ENCODE results near the gene C17orf100. TPM values are rescaled to one million over a fixed set of nuclear protein-coding genes. Genes with fewer than 3 reads are reported as not detected.

Gene C17orf100
- total RNA-seq, result 0.22 and 0.40 TPM in 2 replicates

DNA sequence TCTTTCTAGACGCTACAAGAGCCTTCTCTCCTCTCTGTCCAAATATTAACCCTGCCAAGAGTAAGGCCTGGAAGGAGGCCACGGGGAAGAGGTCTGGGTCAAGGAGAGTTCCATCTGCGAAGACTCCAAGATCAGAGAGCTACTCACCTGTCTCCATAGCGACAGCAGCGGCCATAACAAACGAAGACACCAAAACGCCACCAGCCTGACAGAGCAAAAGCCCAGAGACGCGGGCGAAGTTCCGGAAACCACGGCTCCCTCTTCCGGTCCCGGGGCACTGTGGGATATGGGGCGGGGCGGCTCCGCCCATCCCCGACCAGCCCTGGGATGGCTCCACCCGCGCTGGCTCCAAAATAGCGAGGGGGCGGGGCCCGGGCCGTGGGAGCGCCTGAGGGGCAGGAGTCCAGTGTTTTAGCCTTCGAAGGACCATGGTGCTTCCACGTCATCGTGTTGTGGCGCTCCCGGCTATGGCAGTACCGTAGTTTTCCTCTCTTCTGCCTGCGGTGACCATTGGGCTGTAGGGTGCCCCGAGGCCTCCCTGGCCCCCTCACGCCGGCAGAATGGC, at the start of gene C17orf100, which contains the start of gene MED31:
Gene C17orf100 (plus strand): TSS at position 409 of the 565 bp plus-strand sequence. CDS start 152 bp downstream, at position 561.
Gene MED31 (minus strand): TSS at position 252 of the 565 bp plus-strand sequence. CDS start 77 bp downstream, at position 175.
- DNase-seq (ENCODE audit: low read depth in 2 of 2), result peak; percentile 89 to 91

GRCh38 chr17:6602141-6602540, 49.4 kb upstream of the C17orf100 start:
- no peak for DNase-seq (ENCODE audit: low read depth in 2 of 2)

GRCh38 chr17:6603744-6604325, 47.7 kb upstream of the C17orf100 start:
- DNase-seq (ENCODE audit: low read depth in 2 of 2), result peak in 1 of 2 donors; percentile 15

DNA sequence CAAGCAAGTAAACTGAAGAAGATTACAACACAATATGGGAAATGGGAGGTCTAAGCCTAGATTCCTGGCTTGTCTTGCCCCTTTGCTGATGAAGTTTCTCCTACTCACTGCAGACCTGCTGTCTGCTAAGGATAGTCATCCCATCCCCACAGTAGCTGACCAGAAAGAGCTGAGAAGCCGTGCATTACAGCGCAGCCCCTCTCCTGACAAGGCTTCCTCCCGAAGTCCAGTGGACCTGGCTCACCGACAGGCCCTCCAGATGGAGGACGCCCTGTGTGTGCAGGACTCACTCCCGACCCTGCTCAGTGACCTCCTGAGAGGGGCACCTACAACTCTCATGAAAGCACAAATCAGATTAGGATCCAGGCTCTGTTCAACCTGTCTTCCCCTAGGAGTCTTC, 46.4 kb upstream of the C17orf100 start:
- DNase-seq (ENCODE audit: low read depth in 2 of 2), result no peak

DNA sequence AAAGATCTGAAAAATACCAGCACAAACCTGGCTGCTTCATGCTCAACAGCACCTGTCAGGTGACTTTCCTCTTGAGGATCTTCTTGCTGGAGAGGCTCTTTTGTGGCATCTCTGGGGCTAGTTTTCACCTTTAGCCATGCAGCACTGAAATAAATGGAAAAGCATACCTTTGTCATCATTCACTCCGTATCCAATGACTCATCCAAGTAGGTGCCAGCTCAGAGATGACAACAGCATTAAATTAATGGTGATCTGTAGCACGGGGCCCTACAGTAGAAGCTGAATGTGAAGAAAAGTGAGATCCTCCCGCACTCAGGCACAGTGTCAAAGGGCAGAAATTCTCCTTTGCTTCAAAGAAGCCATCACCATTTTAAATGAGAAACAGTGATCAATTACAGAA, 43.2 kb upstream of the C17orf100 start:
- DNase-seq (ENCODE audit: low read depth in 2 of 2), result peak in 1 of 2 donors; percentile 10

DNA sequence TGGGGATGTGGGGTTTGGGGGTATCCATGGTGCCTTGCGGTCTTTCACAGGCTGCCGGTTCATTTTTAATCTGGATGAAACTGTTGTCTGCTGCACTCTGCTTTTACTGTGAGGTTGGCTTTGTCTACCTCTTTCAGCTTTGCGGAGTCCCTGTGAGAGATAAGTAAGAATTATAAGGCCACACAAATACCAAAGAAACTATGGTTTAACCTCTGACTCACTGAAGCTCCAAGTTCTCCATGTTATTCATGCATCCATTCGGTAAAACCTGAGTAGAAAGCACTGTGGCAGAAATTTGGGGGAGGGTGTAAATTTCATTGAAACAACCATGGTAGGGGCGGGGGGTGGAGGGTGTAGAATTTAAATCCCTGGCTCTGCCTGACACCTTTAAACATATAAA, 41.6 kb upstream of the C17orf100 start:
- no peak for DNase-seq (ENCODE audit: low read depth in 2 of 2)

DNA sequence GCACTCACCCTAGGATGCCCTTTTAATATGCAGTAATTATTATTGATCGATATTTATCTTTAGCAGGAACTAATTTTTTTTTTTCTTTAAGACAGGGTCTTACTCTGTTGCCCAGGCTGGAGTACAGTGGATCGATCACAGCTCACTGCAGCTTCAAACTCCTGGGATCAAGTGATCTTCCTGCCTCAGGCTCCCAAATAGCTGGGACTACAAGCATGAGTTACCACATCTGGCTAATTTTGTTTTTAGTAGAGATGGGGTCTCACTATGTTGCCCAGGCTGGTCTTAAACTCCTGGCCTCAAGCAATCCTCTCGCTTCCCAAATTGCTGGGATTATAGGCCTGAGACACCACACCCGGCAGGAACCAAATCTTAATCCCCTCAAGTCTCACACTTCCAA, 40.3 kb upstream of the C17orf100 start:
- DNase-seq (ENCODE audit: low read depth in 2 of 2), result no peak

DNA sequence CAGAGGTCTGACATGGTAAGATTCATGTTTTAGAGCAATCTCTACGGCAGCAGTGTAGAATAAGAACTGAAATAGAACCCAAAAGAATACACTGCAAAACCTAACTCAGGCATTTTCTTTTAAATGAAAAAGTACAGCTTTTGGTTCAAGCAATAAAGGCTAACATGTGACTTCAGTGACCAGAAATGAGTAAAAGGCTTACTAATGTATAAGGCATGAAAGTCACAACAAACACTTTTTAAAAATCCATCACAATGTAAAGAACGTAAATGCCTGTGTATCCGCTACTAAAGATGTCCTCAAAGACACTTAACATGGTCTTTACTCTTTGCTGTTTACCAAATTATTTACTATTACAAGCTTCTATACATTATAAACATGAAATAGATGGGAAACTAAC, 27.6 kb upstream of the C17orf100 start:
- DNase-seq (ENCODE audit: low read depth in 2 of 2), result no peak

DNA sequence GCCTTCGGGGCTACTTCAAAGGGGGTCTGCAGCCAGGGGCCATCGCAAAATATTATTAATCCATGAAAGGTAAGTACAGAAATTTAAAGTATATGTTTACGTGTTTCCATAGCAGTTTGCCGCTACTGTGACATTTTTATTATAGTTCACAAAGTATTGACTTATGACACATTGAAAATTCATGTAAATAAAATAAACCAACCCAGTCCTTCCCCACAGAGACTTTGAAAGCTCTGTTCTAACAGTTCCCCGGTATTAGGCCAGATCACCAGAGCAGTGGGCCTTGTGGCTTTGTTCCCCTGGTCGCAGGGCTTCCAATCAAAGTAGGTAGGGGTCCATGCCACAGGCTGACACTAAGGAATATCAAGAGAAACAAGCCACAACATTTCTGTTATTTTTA, 24.9 kb upstream of the C17orf100 start:
- no peak for DNase-seq (ENCODE audit: low read depth in 2 of 2)

DNA sequence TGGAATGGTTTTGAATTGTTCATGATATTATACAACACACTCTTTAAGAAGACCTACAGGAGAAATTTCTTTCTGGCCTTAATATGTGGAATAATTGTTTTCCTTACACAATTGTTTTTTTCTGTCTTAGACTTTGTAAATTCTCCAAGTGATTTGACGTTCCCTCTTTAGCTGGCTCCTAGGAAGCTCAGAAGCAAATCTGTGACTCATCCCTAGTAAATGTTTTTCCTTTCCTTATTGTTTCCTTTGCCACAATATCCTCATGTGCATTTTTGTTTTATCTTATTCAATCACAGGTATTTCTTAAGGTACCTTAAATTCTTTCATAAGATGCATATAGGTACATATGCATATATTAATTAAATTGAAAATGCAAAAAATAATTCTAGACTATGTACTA, 24.5 kb upstream of the C17orf100 start:
- DNase-seq (ENCODE audit: low read depth in 2 of 2), result peak in 1 of 2 donors; percentile 43

DNA sequence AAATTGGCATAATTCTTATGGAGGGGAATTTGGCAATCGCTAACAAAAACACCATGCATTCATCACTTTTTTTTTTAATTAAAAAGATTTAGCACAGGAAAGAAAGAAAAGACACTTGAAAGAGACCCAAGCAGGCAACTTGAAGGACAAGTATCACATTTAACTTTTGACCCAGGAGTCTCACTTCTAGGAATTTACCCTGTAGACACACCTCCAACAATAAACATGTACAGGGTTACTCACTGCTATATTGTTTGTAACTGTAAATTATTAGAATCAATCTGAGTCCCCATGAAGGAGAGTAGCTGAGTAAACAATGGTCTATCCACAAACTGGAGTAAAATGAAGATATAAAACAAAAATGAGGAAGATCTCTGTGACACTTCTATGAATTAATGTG, 21.2 kb upstream of the C17orf100 start:
- no peak for DNase-seq (ENCODE audit: low read depth in 2 of 2)

DNA sequence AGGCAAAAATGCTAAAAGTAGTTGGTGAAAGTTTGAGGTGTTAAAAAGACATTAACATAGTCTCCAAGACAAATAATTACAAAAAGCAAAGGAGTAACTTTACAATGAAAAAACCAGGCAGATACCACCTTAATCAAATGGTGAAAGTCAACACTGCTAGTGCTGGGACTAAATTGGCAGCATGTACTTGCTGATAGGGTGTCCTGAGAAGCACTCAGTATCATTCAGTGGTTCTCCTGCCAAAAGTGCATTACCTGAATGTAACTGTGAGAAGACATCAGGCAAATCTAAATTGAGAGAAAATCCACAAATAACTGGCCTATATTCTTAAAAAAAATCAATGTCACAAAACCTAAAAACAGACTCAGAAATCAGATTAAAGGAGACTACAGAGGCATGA, 19.0 kb upstream of the C17orf100 start:
- DNase-seq (ENCODE audit: low read depth in 2 of 2), result no peak

DNA sequence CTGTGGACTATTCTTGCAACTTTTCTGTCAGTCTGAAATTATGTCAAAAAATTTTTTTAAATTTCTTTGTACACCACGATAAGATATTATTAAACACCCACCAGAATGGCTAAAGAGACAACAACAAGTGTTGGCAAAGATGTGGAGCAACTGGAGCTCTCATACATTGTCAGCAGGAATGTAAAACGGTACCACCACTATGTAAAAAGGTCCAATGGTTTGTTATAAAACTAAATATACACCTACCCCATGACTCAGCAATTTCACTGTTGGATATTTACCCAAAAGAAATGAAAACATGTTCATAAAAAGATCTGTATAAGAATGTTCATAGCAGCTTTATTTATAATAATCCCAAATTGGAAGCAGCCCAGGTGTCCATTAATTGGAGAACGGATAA, 18.3 kb upstream of the C17orf100 start:
- DNase-seq (ENCODE audit: low read depth in 2 of 2), result no peak

- DNase-seq (ENCODE audit: low read depth in 2 of 2), result no peak
Observed at GRCh38 chr17:6636105-6636504, 15.5 kb upstream of the C17orf100 start.

DNA sequence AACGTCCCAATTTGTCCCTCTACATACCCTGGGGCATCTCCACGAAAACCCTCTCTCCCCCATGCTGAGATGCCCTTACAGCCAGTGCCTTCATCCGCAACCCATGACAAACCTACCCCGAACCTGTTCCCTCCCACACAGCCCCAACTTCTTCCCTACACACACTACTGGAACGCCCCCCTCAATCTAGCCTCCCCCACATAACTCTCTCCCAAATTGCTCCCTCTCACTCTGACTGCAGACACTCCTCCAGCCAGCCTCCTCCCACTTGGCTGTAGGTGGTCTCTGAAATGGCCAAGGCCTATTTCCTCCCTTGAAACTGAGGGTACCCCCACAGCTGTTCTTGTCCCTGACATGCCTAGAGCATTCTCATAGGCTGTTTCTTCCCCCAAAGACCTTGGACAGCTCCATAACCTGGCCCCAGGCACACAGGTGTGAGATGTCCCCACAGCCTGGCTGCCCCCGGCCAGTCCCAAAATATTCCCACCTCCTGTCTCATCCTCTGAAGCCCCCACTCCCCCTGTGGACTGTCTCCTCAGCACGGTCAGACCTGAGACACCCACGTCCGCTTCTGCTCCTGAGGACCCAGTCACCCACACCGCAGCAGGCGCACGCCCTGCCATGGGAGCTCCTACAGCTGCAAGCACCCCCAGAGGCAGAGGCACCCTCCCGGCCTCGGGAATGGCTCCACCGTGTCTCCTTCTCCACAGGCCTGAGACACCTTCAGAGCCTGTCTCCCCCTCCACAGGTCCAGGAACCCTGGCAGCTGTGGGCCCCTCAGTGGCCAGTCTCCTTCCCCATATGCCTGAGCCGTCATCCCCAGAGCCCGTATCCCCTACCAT, 14.7 kb upstream of the C17orf100 start:
- DNase-seq (ENCODE audit: low read depth in 2 of 2), result no peak

- DNase-seq (ENCODE audit: low read depth in 2 of 2), result no peak
Observed at GRCh38 chr17:6637458-6637840, 14.1 kb upstream of the C17orf100 start.

GRCh38 chr17:6638046-6638908, 13.3 kb upstream of the C17orf100 start:
- DNase-seq (ENCODE audit: low read depth in 2 of 2), result no peak

DNA sequence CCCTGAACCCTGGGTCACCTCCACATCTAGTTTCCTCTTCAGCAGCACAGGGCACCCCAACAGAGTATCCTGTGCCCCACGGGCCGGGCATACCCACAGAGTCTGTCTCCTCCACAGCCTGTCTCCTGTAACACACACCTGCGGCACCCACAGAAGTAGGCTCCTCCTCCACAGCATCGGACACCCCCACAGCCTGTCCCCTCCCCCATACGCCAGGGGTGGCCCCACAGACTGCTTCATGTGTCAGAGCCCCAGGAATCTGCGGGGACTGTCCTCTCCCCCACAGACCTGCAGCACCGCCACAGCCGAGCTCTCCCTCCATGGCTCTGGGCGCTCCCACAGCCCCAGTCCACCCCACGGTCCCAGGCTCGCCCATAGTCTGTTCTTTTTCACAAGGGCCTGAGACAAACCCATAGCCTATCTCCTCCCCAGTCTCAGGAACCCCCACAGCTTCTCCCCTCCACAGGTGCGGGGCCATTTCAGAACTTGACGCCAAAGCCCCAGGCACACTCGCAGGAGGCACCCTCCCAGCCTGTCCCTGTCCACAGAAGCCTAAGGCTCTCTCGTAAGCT, 12.5 kb upstream of the C17orf100 start:
- DNase-seq (ENCODE audit: low read depth in 2 of 2), result no peak

- DNase-seq (ENCODE audit: low read depth in 2 of 2), result peak; percentile 29 to 55
Observed at GRCh38 chr17:6639586-6640535, 11.7 kb upstream of the C17orf100 start.

All from lung microvascular endothelial cell (primary cell).